Type B pancreatic cell (in vitro differentiated cells): ENCODE measurements around the gene MASP2. TPM values are rescaled to one million over a fixed set of nuclear protein-coding genes. Genes with fewer than 3 reads are reported as not detected.
A peak's percentile ranks its signal among the peaks of the same experiment; 100 is the strongest.

ENCODE experiments used
- DNase-seq: peaks from one replicate; pipeline ENCODE4 v3.0.0; 2021; ENCODE audit warnings: mixed read lengths; ENCODE audit not compliant: unreplicated experiment; ENCODE audit errors: extremely low spot score
- H3K27ac Mint-ChIP-seq: 2 replicates; pipeline ENCODE4 v1.8.0; 2021; ENCODE audit warnings: mild to moderate bottlenecking, mixed read lengths
- H3K27me3 Mint-ChIP-seq: 2 replicates; pipeline ENCODE4 v1.8.0; 2021; ENCODE audit warnings: mixed read lengths
- H3K36me3 Mint-ChIP-seq: 2 replicates; pipeline ENCODE4 v1.8.0; 2021; ENCODE audit warnings: mixed read lengths
- H3K4me1 Mint-ChIP-seq: one replicate; pipeline ENCODE4 v1.8.0; 2021; ENCODE audit warnings: mixed read lengths; ENCODE audit not compliant: unreplicated experiment
- H3K4me3 Mint-ChIP-seq: 2 replicates; pipeline ENCODE4 v1.8.0; 2021; ENCODE audit warnings: mild to moderate bottlenecking, mixed read lengths
- H3K9me3 Mint-ChIP-seq: 2 replicates; pipeline ENCODE4 v1.8.0; 2021; ENCODE audit warnings: mixed read lengths
- CTCF ChIP-seq: fragments of 200-600 bp; sonication (generic); conservative IDR thresholded peaks from 2 replicates; pipeline ENCODE4 v1.5.0; 2021; ENCODE audit warnings: antibody characterized with exemption, mild to moderate bottlenecking
- total RNA-seq: library from RNA; stranded (reverse); gene quantifications from 2 replicates; pipeline ENCODE4 v1.2.1, GENCODE V29; 2021; ENCODE audit warnings: low replicate concordance

Gene MASP2
- total RNA-seq, 1 donor from 2014 or later: 0.34 TPM

- Mint-ChIP-seq H3K4me1 (no peaks in the 10 kb centered on the region), H3K27me3 (no peaks in the 10 kb centered on the region), H3K9me3 (no peaks in the 10 kb centered on the region), H3K27ac (no peak overlapping the region), H3K36me3 (peaks cover 39% of the 10 kb centered on the region), H3K4me3 (no peak overlapping the region)
- no peak for TF ChIP-seq CTCF
- no peak for DNase-seq
Observed at GRCh38 chr1:11027316-11027715, 19.7 kb downstream of the MASP2 start.

GRCh38 chr1:11026903-11027302 is 20.1 kb downstream of the MASP2 start:
- H3K36me3 Mint-ChIP-seq: peaks cover 44% of the 10 kb centered on the region
- DNase-seq: no peak
- peak overlapping the region; percentile 17 for H3K27ac Mint-ChIP-seq
- H3K27me3 Mint-ChIP-seq: no peaks in the 10 kb centered on the region
- no peaks in the 10 kb centered on the region for H3K9me3 Mint-ChIP-seq
- no peak overlapping the region for H3K4me3 Mint-ChIP-seq
- H3K4me1 Mint-ChIP-seq: no peaks in the 10 kb centered on the region
- TF ChIP-seq CTCF: no peak

GRCh38 chr1:11026052-11026451 is 21.0 kb downstream of the MASP2 start:
- TF ChIP-seq CTCF: no peak
- no peaks in the 10 kb centered on the region for H3K9me3 Mint-ChIP-seq
- H3K27me3 Mint-ChIP-seq: no peaks in the 10 kb centered on the region
- peaks cover 45% of the 10 kb centered on the region for H3K36me3 Mint-ChIP-seq
- no peak for DNase-seq
- H3K4me3 Mint-ChIP-seq: no peak overlapping the region
- no peak overlapping the region for H3K27ac Mint-ChIP-seq
- H3K4me1 Mint-ChIP-seq: no peaks in the 10 kb centered on the region

- DNase-seq: no peak
- Mint-ChIP-seq H3K4me3 (no peak overlapping the region), H3K27me3 (no peaks in the 10 kb centered on the region), H3K4me1 (no peaks in the 10 kb centered on the region), H3K36me3 (peaks cover 41% of the 10 kb centered on the region), H3K9me3 (no peaks in the 10 kb centered on the region), H3K27ac (no peak overlapping the region)
- TF ChIP-seq CTCF: no peak
Observed at GRCh38 chr1:11025618-11026017, 21.4 kb downstream of the MASP2 start.

DNA sequence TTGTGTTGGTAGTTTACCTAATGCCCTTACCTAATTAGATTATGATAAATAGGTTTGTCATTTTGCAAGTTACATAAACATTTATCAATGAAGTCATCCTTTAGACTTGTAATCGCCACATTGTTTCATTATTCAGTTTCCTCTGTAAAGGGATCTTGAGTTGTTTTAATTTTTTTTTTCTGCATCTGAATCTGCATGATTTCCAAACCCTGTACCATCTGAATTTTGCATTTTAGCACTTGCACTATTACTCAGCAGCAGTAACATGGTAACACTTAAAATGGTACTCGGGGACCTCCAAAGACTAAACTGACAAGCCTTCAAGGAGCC is 22.2 kb downstream of the MASP2 start:
- H3K4me1 Mint-ChIP-seq: no peaks in the 10 kb centered on the region
- no peak for TF ChIP-seq CTCF
- H3K9me3 Mint-ChIP-seq: no peaks in the 10 kb centered on the region
- H3K27ac Mint-ChIP-seq: no peak overlapping the region
- H3K36me3 Mint-ChIP-seq: peaks cover 40% of the 10 kb centered on the region
- no peak for DNase-seq
- no peaks in the 10 kb centered on the region for H3K27me3 Mint-ChIP-seq
- no peak overlapping the region for H3K4me3 Mint-ChIP-seq
